Measurements from ENCODE around the gene CAMTA1.

GRCh38 chr1:7315946-7316345, 530.7 kb downstream of the CAMTA1 start:
- no peak for TF ChIP-seq BACH2 (CRISPR knock-in tag; IDR thresholded peaks at IDR 0.05; ENCODE audit: borderline replicate concordance)
- TF ChIP-seq ZNF565 (CRISPR knock-in tag; conservative IDR thresholded peaks at IDR 0.05; ENCODE audit: low read depth): no peak
- no peak for TF ChIP-seq PPARA (CRISPR knock-in tag; IDR thresholded peaks at IDR 0.05; ENCODE audit: borderline replicate concordance)
- TF ChIP-seq, protein P1, sequence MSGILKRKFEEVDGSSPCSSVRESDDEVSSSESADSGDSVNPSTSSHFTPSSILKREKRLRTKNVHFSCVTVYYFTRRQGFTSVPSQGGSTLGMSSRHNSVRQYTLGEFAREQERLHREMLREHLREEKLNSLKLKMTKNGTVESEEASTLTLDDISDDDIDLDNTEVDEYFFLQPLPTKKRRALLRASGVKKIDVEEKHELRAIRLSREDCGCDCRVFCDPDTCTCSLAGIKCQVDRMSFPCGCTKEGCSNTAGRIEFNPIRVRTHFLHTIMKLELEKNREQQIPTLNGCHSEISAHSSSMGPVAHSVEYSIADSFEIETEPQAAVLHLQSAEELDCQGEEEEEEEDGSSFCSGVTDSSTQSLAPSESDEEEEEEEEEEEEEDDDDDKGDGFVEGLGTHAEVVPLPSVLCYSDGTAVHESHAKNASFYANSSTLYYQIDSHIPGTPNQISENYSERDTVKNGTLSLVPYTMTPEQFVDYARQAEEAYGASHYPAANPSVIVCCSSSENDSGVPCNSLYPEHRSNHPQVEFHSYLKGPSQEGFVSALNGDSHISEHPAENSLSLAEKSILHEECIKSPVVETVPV (CRISPR knock-in tag; IDR thresholded peaks at IDR 0.05): no peak
- no peak for TF ChIP-seq GLIS3 (CRISPR knock-in tag; IDR thresholded peaks at IDR 0.05)
- no peak for TF ChIP-seq ZNF8 (CRISPR knock-in tag; IDR thresholded peaks at IDR 0.05)
- TF ChIP-seq, protein P2, sequence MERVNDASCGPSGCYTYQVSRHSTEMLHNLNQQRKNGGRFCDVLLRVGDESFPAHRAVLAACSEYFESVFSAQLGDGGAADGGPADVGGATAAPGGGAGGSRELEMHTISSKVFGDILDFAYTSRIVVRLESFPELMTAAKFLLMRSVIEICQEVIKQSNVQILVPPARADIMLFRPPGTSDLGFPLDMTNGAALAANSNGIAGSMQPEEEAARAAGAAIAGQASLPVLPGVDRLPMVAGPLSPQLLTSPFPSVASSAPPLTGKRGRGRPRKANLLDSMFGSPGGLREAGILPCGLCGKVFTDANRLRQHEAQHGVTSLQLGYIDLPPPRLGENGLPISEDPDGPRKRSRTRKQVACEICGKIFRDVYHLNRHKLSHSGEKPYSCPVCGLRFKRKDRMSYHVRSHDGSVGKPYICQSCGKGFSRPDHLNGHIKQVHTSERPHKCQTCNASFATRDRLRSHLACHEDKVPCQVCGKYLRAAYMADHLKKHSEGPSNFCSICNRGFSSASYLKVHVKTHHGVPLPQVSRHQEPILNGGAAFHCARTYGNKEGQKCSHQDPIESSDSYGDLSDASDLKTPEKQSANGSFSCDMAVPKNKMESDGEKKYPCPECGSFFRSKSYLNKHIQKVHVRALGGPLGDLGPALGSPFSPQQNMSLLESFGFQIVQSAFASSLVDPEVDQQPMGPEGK (CRISPR knock-in tag; IDR thresholded peaks at IDR 0.05; ENCODE audit: borderline replicate concordance): no peak
- no peak for TF ChIP-seq ARNTL (CRISPR knock-in tag; IDR thresholded peaks at IDR 0.05; ENCODE audit: borderline replicate concordance, low read depth)
- TF ChIP-seq TSHZ2 (CRISPR knock-in tag; IDR thresholded peaks at IDR 0.05): no peak
- TF ChIP-seq OSR1 (CRISPR knock-in tag; IDR thresholded peaks at IDR 0.05): no peak
- no peak for TF ChIP-seq RARB (CRISPR knock-in tag; IDR thresholded peaks at IDR 0.05)
- no peak for TF ChIP-seq ZNF70 (CRISPR knock-in tag; IDR thresholded peaks at IDR 0.05)
